Urinary bladder (tissue), 4 donors: Measurements from ENCODE around the gene DYNC1I1. TPM values are rescaled to one million over a fixed set of nuclear protein-coding genes. Genes with fewer than 3 reads are reported as not detected.

Experiments
- DNase-seq: peaks from one replicate; pipeline ENCODE4 v3.0.0-alpha.2; 2015; ENCODE audit errors: extremely low spot score
- H3K27ac ChIP-seq: one replicate; pipeline ENCODE4 v1.5.1; 2013; ENCODE audit warnings: low read depth, mild to moderate bottlenecking, moderate library complexity
- H3K36me3 ChIP-seq: one replicate; pipeline ENCODE4 v1.6.1; 2013; ENCODE audit warnings: mild to moderate bottlenecking, moderate library complexity; ENCODE audit not compliant: insufficient read depth
- H3K4me1 ChIP-seq: one replicate; pipeline ENCODE4 v1.6.1; 2013; ENCODE audit warnings: mild to moderate bottlenecking, moderate library complexity; ENCODE audit not compliant: insufficient read depth
- H3K4me3 ChIP-seq: one replicate; pipeline ENCODE4 v1.5.1; 2013; ENCODE audit warnings: low read depth, low read length
- WGBS: extraction: QIAGEN DNeasy Blood & Tissue Kit; methylation state at CpG from one replicate; pipeline ENCODE4 v1.1.7; 2013; 5-methylcytosine and 5-hydroxymethylcytosine counted together
- polyA plus RNA-seq: library from polyadenylated mRNA; stranded (reverse); fragments of 200-250 nt; gene quantifications from one replicate; pipeline ENCODE4 v1.2.3, GENCODE V29; 2013
- total RNA-seq: library from RNA; depleted of rRNA; stranded (reverse); fragments of >200 nt; gene quantifications from one replicate; pipeline ENCODE4 v1.2.3, GENCODE V29; 2014
- donor health status: healthy with polysubstance abuse.
- donor health status: healthy.

The DYNC1I1 gene
- total and polyA plus RNA-seq, 2 donors, result 2.2 to 34.4 TPM

DNA sequence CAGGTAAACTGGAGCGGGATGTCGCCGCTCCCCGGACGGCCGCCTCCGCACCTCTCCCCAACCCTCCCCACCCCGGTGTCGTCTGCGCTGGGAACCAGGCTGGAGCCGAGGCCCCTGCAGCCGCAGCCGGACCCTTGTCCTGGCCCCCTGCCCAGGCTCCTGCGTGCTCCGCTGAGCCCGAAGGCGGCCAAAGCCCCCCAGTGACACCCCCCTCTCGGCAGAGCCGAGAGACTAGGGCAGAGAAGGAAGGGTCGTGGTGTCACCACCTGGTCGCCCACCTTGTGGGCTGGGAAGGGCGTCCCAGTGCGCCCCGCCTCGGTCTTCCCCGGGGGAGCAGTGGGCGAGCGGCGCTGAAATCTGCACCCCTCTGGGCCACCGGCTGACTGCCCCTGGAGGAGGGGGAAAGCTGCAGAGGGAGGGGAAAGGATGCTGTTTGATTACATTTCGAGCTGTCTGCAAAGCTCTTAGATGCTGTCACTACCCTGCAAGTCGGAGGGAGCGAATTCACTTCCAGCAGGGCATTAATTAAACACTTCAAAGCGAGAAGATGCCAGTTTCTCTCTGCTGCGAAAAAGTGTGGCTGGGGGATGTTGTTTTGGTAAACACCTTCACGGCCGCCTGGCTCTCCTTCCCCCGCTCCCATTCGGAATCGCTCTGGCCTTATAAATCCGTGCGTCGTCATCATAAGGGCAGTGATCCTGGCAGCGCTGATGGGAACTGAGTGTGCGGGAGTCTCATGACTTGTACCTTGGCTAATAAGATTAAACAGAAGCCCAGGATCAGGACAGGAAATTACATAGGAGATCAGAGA, 622 bp downstream of the DYNC1I1 start:
- 7% methylated on average over 45 of the region's 45 CpGs for WGBS
- no peak overlapping the region for H3K27ac ChIP-seq
- H3K4me3 ChIP-seq, result peak overlapping the region; percentile 55
- DNase-seq, result no peak
- H3K36me3 ChIP-seq, result no peaks in the 10 kb centered on the region
- H3K4me1 ChIP-seq, result no peaks in the 10 kb centered on the region

GRCh38 chr7:95776561-95777185, 4.3 kb downstream of the DYNC1I1 start:
- WGBS, result 82% methylated on average over 2 of the region's 2 CpGs
- H3K27ac ChIP-seq, result no peak overlapping the region
- DNase-seq, result no peak
- no peak overlapping the region for H3K4me3 ChIP-seq
- no peaks in the 10 kb centered on the region for H3K4me1 ChIP-seq
- no peaks in the 10 kb centered on the region for H3K36me3 ChIP-seq

DNA sequence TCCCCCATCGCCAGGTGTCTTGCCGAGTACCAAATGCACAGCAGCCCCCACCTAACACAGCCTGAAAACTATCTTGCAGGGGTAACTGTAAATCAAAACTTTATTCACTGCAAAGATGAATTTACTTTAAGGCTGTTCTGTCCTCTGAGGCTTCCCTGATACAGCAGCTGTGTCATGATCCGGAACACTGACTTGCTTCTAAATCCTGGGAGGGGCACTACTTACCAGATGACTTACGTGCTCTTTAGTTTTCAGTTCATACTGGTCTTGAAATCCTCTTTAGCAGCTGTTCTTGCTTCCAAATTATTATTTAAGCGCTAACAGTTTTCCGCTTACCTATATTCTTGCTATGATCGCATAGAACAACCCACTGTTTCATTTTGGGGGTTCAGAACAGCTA, 4.9 kb downstream of the DYNC1I1 start:
- Histone ChIP-seq H3K4me1 (no peaks in the 10 kb centered on the region), H3K4me3 (no peak overlapping the region), H3K36me3 (no peaks in the 10 kb centered on the region), H3K27ac (no peak overlapping the region)
- no peak for DNase-seq
- 65% methylated on average over 7 of the region's 7 CpGs for WGBS

GRCh38 chr7:95780665-95781064, 8.3 kb downstream of the DYNC1I1 start:
- H3K27ac ChIP-seq, result no peak overlapping the region
- WGBS, result 64% methylated on average over 5 of the region's 5 CpGs
- no peaks in the 10 kb centered on the region for H3K36me3 ChIP-seq
- H3K4me1 ChIP-seq, result no peaks in the 10 kb centered on the region
- H3K4me3 ChIP-seq, result no peak overlapping the region
- DNase-seq, result no peak

DNA sequence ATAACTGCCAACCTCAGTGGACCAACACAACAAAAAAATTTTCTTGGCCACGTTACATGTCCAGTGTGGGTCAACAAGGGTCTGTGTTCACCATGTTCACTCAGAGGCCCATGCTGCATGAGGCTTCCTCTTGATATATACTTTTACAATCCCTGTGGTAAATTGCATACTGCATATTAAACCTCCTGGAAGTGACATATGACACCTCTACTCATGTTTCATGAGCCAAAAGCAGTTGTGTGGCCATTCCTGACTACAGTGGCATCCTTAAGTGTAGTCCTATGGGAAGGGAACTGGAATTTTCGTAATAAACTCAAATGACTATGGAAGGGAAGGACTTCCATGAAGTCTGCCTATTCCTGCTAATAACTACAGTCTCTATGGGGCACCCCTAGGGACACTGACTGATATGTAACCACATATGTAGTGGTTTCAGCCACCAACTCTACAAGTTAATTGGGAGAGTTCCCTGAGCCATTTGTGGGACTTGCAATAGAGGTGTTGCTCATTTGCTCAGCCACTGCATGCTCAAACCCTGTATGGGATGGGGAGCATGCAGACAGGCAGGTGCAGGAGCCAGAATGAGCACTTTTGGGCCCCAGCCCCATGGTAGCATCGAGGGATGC, 9.7 kb downstream of the DYNC1I1 start:
- H3K4me1 ChIP-seq, result no peaks in the 10 kb centered on the region
- H3K36me3 ChIP-seq, result no peaks in the 10 kb centered on the region
- H3K27ac ChIP-seq, result no peak overlapping the region
- no peak overlapping the region for H3K4me3 ChIP-seq
- WGBS, result 72% methylated on average over 3 of the region's 3 CpGs
- DNase-seq, result no peak

GRCh38 chr7:95784796-95785195, 12.4 kb downstream of the DYNC1I1 start:
- Histone ChIP-seq H3K4me3 (no peak overlapping the region), H3K36me3 (no peaks in the 10 kb centered on the region), H3K4me1 (no peaks in the 10 kb centered on the region), H3K27ac (no peak overlapping the region)
- no peak for DNase-seq

DNA sequence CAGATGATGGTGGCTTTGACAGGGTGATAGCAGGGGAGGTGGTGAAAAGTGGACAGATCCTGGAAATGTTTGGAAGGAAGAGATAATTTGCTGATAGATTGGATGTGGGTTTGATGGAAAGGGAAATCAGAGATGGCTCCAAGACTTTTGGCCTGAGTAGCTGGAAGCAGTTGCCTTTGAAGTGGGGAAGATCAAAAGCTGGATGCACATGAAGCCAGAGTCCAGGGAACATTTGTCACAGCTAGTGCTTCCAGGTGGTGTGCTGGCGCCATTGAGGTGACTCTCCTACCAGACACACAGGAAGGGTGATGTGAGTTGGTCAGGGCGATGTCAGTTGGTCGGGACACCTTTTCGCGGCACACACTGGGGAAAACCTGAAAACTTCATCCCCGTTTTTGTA, 15.9 kb downstream of the DYNC1I1 start:
- no peak for DNase-seq
- H3K4me3 ChIP-seq, result no peak overlapping the region
- H3K4me1 ChIP-seq, result no peaks in the 10 kb centered on the region
- H3K36me3 ChIP-seq, result no peaks in the 10 kb centered on the region
- no peak overlapping the region for H3K27ac ChIP-seq
- 93% methylated on average over 6 of the region's 6 CpGs for WGBS

DNA sequence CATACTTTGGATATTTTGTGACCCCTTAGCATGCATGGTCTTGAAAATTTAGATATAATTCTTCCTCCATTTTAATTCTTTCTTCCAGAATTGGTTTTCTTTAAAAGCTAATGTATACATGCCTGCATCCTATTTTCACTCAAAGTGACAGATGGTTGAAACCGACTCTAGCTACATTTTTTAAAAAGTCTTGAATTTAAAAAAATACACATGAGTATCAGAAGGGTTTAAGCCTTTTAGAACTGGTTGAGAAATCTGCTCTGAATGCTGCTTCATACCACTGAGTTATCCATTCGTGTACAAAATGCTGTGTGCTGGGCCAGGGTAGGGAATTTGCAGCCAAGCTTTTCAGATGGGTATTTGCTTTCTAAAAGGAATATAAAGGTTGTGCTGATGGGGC, 16.5 kb downstream of the DYNC1I1 start:
- no peak for DNase-seq
- H3K4me3 ChIP-seq, result no peak overlapping the region
- no peaks in the 10 kb centered on the region for H3K4me1 ChIP-seq
- no peaks in the 10 kb centered on the region for H3K36me3 ChIP-seq
- WGBS, result 58% methylated on average over 2 of the region's 2 CpGs
- H3K27ac ChIP-seq, result no peak overlapping the region

DNA sequence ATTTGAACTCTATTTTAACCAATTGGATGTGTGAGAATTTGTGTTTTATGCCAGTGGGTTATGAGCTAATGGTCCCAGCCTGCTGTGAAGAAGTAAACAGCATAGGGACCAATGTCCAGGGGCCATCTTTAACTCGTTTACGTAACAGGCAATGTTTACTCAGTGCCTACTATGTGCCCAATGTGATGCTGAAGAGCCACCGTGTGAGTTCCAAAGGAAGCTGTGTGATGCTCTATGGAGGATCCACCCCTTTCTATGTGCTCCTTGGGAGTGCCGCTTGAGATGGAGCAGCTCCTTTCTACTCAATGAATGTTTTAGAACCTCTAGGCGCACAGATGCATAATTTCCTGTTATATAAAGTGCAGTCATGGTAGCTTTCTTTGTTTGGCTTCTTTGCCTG, 21.3 kb downstream of the DYNC1I1 start:
- WGBS, result 83% methylated on average over 5 of the region's 5 CpGs
- no peaks in the 10 kb centered on the region for H3K4me1 ChIP-seq
- no peaks in the 10 kb centered on the region for H3K36me3 ChIP-seq
- no peak overlapping the region for H3K27ac ChIP-seq
- no peak for DNase-seq
- H3K4me3 ChIP-seq, result no peak overlapping the region

DNA sequence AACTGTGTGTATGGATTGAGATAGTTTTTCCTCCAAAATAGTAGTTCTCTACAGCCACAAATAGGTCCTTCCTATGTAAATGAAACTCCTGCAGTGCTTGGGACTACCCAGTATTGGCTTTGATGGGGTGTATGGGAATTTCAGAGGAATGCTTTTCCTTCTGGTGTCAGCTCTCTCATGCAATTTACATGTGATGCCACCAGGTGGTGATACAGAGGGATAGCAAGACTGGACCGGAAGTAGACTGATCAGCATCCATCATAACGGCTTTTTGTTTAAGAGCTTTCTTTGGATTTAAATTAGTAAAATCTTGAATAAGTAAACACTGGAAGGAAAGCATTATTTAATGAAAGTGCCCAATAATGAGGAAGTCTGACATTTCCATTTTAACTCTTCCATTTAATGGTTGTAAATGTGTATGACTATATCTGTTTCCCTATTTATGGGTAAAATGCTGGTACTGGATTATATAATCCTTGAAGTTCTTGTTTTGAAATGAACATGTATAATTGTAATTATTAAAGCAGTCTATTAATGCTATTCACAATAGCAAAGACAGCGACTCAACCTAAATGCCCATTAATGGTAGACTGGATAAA, 22.7 kb downstream of the DYNC1I1 start:
- Histone ChIP-seq H3K4me3 (no peak overlapping the region), H3K4me1 (no peaks in the 10 kb centered on the region), H3K27ac (no peak overlapping the region), H3K36me3 (no peaks in the 10 kb centered on the region)
- DNase-seq, result no peak
- WGBS, result 82% methylated on average over 3 of the region's 3 CpGs

DNA sequence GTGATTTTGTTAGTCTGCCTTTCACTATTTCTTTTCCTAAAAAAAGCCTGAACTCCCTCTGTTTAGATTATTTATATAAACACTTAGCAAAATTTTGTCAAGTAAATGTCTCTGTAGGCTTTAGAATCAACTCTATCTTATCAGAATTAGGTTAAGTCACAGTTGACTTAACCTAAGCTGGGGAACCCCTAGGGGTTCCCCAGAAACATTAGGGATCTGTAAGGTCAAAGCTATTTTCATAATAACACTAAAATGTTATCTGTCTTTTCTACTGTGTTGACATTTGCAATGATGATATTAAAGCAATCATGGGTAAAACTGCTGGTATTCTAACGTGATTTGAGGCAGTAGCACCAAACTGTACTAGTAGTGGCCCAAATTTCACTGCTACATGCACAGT, 24.3 kb downstream of the DYNC1I1 start:
- H3K4me1 ChIP-seq, result no peaks in the 10 kb centered on the region
- no peak for DNase-seq
- H3K4me3 ChIP-seq, result no peak overlapping the region
- no peak overlapping the region for H3K27ac ChIP-seq
- H3K36me3 ChIP-seq, result no peaks in the 10 kb centered on the region
- WGBS, result 43% methylated on average over 1 of the region's 1 CpG

DNA sequence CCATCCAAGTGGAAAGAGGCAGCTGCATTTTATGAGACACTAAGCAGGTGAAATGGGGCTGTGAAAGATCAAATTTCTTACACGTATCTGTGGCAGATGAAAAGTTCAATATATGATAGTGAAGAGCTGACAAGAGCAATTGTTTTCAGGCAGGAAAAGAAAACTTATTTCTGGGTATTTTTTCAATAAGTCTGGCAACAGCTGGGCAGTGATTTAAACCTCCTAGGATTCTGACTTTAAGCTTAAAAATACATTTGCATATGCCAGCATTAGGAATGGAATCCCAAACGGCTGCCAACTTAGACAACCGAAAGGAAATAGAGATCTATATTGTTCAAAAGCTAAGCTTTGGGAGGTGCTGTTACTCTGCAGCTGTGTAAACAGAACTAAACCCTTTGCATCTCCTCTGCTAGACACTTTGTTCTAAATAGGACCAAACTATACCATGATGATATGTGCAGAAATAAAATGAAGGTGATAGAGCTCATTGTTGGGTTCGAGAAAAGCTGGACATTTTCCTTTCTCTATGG, 26.1 kb downstream of the DYNC1I1 start:
- Histone ChIP-seq H3K4me1 (no peaks in the 10 kb centered on the region), H3K27ac (no peak overlapping the region), H3K36me3 (no peaks in the 10 kb centered on the region), H3K4me3 (no peak overlapping the region)
- WGBS, result 22% methylated on average over 4 of the region's 4 CpGs
- no peak for DNase-seq

DNA sequence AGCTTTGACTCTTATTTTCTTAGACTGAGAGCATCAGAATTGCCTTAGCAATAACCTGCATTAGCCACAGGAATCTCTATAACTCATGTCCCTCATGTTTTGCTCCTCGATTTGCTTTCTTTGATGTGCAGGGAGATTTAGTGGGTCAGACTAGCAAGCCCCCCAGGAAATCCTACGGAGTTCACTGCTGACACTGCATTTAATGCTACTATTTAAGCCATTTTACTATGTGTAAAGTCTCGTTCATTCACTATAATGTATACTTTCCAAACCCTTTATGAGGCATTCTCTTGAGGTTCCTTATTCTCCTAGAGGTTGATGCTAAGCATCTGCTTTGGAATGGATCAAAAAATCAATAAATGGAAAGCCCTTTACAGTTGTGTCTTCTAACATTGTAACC, 28.4 kb downstream of the DYNC1I1 start:
- Histone ChIP-seq H3K4me3 (no peak overlapping the region), H3K27ac (no peak overlapping the region), H3K36me3 (no peaks in the 10 kb centered on the region), H3K4me1 (no peaks in the 10 kb centered on the region)
- no peak for DNase-seq
- WGBS, result 33% methylated on average over 3 of the region's 3 CpGs

DNA sequence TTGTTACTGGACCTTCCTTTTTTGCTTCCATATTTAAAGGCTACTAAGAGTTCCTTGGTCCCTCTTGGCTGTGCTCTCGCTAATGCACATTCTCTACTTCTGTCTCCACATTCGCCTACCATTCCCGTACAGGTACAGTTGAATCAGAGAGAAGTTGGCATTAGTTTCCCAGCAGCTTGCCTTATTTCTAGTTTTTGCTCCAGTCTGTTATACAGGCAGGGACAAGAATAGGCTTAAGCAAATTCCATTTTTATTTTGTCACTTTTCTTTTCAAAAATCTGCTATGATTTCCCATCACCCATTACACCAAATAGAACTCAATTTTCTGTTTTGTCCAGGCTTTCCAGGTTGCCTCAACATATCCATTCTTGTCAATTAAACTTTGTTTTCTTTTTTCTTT, 29.9 kb downstream of the DYNC1I1 start:
- Histone ChIP-seq H3K36me3 (no peaks in the 10 kb centered on the region), H3K27ac (no peak overlapping the region), H3K4me1 (no peaks in the 10 kb centered on the region), H3K4me3 (no peak overlapping the region)
- DNase-seq, result no peak
- WGBS, result 96% methylated on average over 3 of the region's 3 CpGs
